ENCODE measurements around the gene CD40.

- TF ChIP-seq CTCF (IDR thresholded peaks at IDR 0.05) = no peak
- no peak for TF ChIP-seq POLR2A (IDR thresholded peaks at IDR 0.05)
Observed at GRCh38 chr20:46175127-46175494, 57.0 kb downstream of the CD40 start.
